ENCODE results near the gene NEK10. TPM values are rescaled to one million over a fixed set of nuclear protein-coding genes. Genes with fewer than 3 reads are reported as not detected.

Gene NEK10
- total RNA-seq, 1 experiment from 2014 or later: 1.2 TPM

DNA sequence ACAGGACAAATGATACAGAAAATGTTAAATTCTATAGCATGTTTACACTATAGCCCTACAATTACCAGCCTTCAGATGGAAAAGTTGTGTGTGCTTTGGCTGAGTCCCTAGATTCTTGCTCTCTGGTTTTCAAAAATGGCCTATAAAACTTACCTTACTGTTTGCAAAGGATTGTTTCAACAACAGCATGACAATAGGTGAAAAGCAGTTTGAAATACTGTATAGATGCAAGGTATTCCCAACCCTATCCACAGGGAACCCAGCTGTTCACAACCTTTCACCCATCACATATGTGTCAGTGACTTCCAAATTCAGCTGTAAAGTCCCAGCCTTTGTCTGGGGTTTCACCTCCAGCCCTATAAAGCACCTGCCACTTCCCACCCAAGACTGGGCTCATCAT, 97.3 kb downstream of the NEK10 start:
- ChIA-PET POLR2A (no interaction called here), RAD21 (ENCODE audit: low non-redundant PET in 1 of 2, low total read pairs in 2 of 2, uncharacterized antibody in 2 of 2, unreplicated experiment in 2 of 2) (no interaction called here), CTCF (no interaction called here)
- Histone ChIP-seq H3K4me3 (replicated peaks in 1 of 2; ENCODE audit: low read depth in 1 of 2, low read length in 2 of 2) (no peak overlapping the region), H3K36me3 (ENCODE audit: control insufficient read depth in 1 of 2, insufficient read depth in 2 of 2, low read length in 2 of 2) (no peaks in the 10 kb centered on the region), H3K9ac (ENCODE audit: low read length) (no peak overlapping the region), H2AFZ (ENCODE audit: low read depth, low read length, poor library complexity, severe bottlenecking) (no peak overlapping the region), H3K9me3 (ENCODE audit: control insufficient read depth in 1 of 2, insufficient read depth in 1 of 2, low read depth in 1 of 2, low read length in 2 of 2) (no peaks in the 10 kb centered on the region), H4K20me1 (ENCODE audit: insufficient read depth) (no peaks in the 10 kb centered on the region), H3K9me2 (ENCODE audit: insufficient read depth) (no peaks in the 10 kb centered on the region), H3K79me2 (ENCODE audit: insufficient read depth, low read length) (no peaks in the 10 kb centered on the region), H3K27ac (ENCODE audit: low read depth, low read length) (no peak overlapping the region), H3K4me2 (ENCODE audit: low read length) (no peak overlapping the region), H3K27me3 (ENCODE audit: insufficient read depth, low read length) (no peaks in the 10 kb centered on the region), H3K4me1 (ENCODE audit: control insufficient read depth in 1 of 2, insufficient read depth in 2 of 2, low read length in 2 of 2) (no peaks in the 10 kb centered on the region)
- DNase-seq (ENCODE audit: low read depth, low spot score) (no peak), ATAC-seq (no peak)
- intact Hi-C loops (cut with micrococcal nuclease): no loop called here
- TF ChIP-seq SP1 (IDR thresholded peaks at IDR 0.05; ENCODE audit: low read depth): no peak
- TF ChIP-seq ZNF274 (IDR thresholded peaks at IDR 0.05; ENCODE audit: low read depth, low read length): no peak
- no peak for TF ChIP-seq SIN3A (IDR thresholded peaks at IDR 0.05; ENCODE audit: low read depth)
- no peak for TF ChIP-seq POLR2AphosphoS5 (IDR thresholded peaks at IDR 0.05; ENCODE audit: low read depth, low read length)
- no peak for TF ChIP-seq EGR1 (IDR thresholded peaks at IDR 0.05; ENCODE audit: low read depth)
- no peak for TF ChIP-seq ELF1 (IDR thresholded peaks at IDR 0.05; ENCODE audit: borderline replicate concordance, low read depth)
- TF ChIP-seq ZFX (IDR thresholded peaks at IDR 0.05): no peak
- TF ChIP-seq, protein P1, sequence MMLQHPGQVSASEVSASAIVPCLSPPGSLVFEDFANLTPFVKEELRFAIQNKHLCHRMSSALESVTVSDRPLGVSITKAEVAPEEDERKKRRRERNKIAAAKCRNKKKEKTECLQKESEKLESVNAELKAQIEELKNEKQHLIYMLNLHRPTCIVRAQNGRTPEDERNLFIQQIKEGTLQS (IDR thresholded peaks at IDR 0.05): no peak
- TF ChIP-seq, protein P2, sequence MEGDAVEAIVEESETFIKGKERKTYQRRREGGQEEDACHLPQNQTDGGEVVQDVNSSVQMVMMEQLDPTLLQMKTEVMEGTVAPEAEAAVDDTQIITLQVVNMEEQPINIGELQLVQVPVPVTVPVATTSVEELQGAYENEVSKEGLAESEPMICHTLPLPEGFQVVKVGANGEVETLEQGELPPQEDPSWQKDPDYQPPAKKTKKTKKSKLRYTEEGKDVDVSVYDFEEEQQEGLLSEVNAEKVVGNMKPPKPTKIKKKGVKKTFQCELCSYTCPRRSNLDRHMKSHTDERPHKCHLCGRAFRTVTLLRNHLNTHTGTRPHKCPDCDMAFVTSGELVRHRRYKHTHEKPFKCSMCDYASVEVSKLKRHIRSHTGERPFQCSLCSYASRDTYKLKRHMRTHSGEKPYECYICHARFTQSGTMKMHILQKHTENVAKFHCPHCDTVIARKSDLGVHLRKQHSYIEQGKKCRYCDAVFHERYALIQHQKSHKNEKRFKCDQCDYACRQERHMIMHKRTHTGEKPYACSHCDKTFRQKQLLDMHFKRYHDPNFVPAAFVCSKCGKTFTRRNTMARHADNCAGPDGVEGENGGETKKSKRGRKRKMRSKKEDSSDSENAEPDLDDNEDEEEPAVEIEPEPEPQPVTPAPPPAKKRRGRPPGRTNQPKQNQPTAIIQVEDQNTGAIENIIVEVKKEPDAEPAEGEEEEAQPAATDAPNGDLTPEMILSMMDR (IDR thresholded peaks at IDR 0.05 in 2 of 3, conservative IDR thresholded peaks at IDR 0.05 in 1 of 3; ENCODE audit: borderline replicate concordance in 1 of 3, insufficient read depth in 1 of 3, low read depth in 2 of 3, low read length in 2 of 3): no peak
- no peak for TF ChIP-seq CBX3 (IDR thresholded peaks at IDR 0.05; ENCODE audit: low read depth)
- no peak for TF ChIP-seq FOSL1 (IDR thresholded peaks at IDR 0.05; ENCODE audit: low read depth)
- TF ChIP-seq CEBPB (IDR thresholded peaks at IDR 0.05; ENCODE audit: low read depth): no peak
- no peak for TF ChIP-seq TCF7L2 (IDR thresholded peaks at IDR 0.05; ENCODE audit: borderline replicate concordance, extremely low read depth, insufficient read depth, insufficient read length)
- TF ChIP-seq EZH2phosphoT487 (IDR thresholded peaks at IDR 0.05; ENCODE audit: borderline replicate concordance): no peak
- TF ChIP-seq SRF (IDR thresholded peaks at IDR 0.05; ENCODE audit: low read depth): no peak
- TF ChIP-seq YY1 (IDR thresholded peaks at IDR 0.05; ENCODE audit: extremely low read depth, insufficient replicate concordance, low read depth, low read length): no peak
- TF ChIP-seq POLR2A (IDR thresholded peaks at IDR 0.05; ENCODE audit: borderline replicate concordance, extremely low read depth, insufficient read depth, insufficient read length): no peak
- TF ChIP-seq, protein P3, sequence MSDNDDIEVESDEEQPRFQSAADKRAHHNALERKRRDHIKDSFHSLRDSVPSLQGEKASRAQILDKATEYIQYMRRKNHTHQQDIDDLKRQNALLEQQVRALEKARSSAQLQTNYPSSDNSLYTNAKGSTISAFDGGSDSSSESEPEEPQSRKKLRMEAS (IDR thresholded peaks at IDR 0.05): no peak
- no peak for TF ChIP-seq RAD21 (IDR thresholded peaks at IDR 0.05; ENCODE audit: low read depth)
- TF ChIP-seq JUND (IDR thresholded peaks at IDR 0.05): no peak
- no TSS peak for BruUV-seq (replicated peaks)
